Lower leg skin (tissue), 4 donors: ENCODE measurements around the gene COX6A2. TPM values are rescaled to one million over a fixed set of nuclear protein-coding genes. Genes with fewer than 3 reads are reported as not detected.
"Not testable (repeated sequence)": the region's sequence is repeated elsewhere in the genome, so short reads cannot be mapped to it uniquely, and the experiment has no call there.

Source experiments
- DNase-seq, 2 donors: peaks; one replicate each; pipeline ENCODE4 v3.0.0-alpha.2; 2019; ENCODE audit warnings: low spot score in 2 of 2
- H3K4me3 ChIP-seq: fragments of 200-600 bp; sonication (generic); 2 replicates; pipeline ENCODE4 v1.5.1; 2017; ENCODE audit warnings: mild to moderate bottlenecking, low read depth; ENCODE audit not compliant: poor library complexity, severe bottlenecking
- POLR2A ChIP-seq, 2 donors: fragments of 450-650 bp; IDR thresholded peaks; one replicate each; pipeline ENCODE4 v1.6.1; 2016 to 2017; ENCODE audit warnings: antibody characterized with exemption in 2 of 2, mild to moderate bottlenecking in 1 of 2, moderate library complexity in 1 of 2
- WGBS, 2 donors: methylation state at CpG; one replicate each; pipeline ENCODE4 v1.1.5; 2018; 5-methylcytosine and 5-hydroxymethylcytosine counted together
- intact Hi-C: fragments of 100-400 bp; cut with DNase I; formaldehyde crosslinking; loops from one replicate; pipeline ENCODE4 v1.15.0; 2023; ENCODE audit warnings: low total_unique reads
- total RNA-seq, 4 donors: library from RNA; depleted of rRNA; stranded (reverse); fragments of >200 nt; gene quantifications; one replicate each; pipeline ENCODE4 v1.1.0, GENCODE V29; 2016
- TF ChIP-seq, protein P1 (sequence below), 3 donors: fragments of 450-650 bp; IDR thresholded peaks; one replicate each; pipeline ENCODE4 v1.5.1; 2016; ENCODE audit warnings: antibody characterized with exemption in 3 of 3, mild to moderate bottlenecking in 3 of 3, moderate library complexity in 2 of 3

Gene COX6A2
- total RNA-seq, 4 donors from 2014 or later: not detected

DNA sequence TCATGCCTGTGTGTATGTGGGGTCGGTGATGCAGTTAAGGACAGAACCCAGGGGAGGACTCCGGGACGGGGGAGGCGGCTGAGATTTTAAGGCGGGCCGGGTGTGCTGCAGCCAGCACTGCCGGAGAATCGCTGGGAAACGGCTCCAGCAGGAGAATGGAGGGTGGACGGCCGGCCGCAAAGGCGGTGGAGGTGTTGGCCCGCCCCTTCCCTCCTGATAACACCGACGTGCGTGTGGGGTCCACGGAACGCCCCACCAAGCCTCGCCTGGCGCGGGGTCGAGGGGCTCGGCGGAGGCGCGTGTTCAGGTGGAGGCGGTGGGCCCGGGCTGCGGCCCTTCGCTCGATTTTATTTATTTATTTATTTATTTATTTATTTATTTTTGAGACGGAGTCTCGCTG is 13.8 kb upstream of the COX6A2 start:
- 70 to 73% methylated on average over 34 of the region's 34 CpGs for WGBS, 2 donors
- H3K4me3 ChIP-seq: no peak overlapping the region
- TF ChIP-seq, protein P1, sequence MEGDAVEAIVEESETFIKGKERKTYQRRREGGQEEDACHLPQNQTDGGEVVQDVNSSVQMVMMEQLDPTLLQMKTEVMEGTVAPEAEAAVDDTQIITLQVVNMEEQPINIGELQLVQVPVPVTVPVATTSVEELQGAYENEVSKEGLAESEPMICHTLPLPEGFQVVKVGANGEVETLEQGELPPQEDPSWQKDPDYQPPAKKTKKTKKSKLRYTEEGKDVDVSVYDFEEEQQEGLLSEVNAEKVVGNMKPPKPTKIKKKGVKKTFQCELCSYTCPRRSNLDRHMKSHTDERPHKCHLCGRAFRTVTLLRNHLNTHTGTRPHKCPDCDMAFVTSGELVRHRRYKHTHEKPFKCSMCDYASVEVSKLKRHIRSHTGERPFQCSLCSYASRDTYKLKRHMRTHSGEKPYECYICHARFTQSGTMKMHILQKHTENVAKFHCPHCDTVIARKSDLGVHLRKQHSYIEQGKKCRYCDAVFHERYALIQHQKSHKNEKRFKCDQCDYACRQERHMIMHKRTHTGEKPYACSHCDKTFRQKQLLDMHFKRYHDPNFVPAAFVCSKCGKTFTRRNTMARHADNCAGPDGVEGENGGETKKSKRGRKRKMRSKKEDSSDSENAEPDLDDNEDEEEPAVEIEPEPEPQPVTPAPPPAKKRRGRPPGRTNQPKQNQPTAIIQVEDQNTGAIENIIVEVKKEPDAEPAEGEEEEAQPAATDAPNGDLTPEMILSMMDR (IDR thresholded peaks at IDR 0.05): no peak
- TF ChIP-seq POLR2A (IDR thresholded peaks at IDR 0.05): no peak
- intact Hi-C loops: loop anchor here (10.0 kb wide), 3 partner anchors 57 to 457 kb away; partner anchors contain the start of gene HSD3B7
- DNase-seq: no peak

DNA sequence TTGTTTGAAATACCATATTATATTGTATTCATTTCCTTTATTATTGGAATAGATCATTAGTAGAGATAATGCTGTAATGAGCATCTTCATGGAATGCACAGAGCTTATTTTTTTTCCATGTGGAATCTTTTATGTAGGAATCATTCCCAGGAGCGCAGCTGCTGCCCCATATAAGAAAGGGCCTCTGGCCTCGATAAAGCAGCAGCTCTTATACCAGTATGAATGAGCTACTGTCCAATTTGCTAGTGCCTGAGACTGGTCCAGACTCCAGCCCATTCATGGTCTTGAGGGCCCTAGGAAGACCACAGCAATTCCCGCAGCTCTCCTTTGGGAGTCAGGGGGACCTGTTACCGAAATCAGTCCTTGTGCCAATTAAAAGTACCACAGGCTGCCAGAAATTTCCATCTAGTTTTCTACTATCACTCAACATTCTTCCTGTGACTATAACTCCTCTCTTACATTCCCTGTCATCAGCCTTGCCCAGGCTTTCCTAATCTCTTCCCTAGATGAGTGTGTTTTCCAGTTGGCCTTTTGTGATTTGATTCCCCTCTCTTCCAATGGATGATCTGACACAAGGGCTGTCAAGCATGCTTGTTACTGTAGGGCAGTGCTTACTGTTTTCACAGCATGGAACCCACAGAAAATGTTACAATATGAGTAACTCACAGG is 12.5 kb upstream of the COX6A2 start:
- TF ChIP-seq, protein P1 (IDR thresholded peaks at IDR 0.05): no peak
- TF ChIP-seq POLR2A (IDR thresholded peaks at IDR 0.05): no peak
- no peak overlapping the region for H3K4me3 ChIP-seq
- intact Hi-C loops: loop anchor here (10.0 kb wide), 3 partner anchors 56 to 456 kb away; partner anchors contain the start of gene HSD3B7
- DNase-seq: no peak
- 60 to 62% methylated on average over 4 of the region's 4 CpGs for WGBS, 2 donors

DNA sequence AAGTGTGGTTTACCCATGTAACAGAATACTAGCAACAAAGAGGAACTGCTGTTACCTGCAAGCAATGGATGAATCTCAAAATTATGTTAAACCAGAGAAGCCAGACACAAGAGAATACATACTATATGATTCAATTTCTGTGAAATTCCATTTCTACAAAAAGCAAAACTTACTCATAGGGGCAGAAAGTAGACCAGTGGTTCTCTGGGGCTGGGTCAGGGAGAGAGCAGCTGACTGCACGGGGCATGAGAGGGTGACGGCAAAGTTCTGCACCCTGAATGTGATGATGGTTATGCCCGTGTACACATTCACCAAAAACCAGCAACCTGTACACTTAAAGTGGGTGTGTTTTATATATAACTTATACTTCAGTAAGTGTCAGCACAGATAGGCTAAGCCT is 11.4 kb upstream of the COX6A2 start:
- intact Hi-C loops: loop anchor here (10.0 kb wide), 1 partner anchor 285 kb away; the partner anchor contains the start of gene PRSS36
- no peak overlapping the region for H3K4me3 ChIP-seq
- TF ChIP-seq POLR2A (IDR thresholded peaks at IDR 0.05): no peak
- TF ChIP-seq, protein P1 (IDR thresholded peaks at IDR 0.05): no peak
- no peak for DNase-seq
- WGBS, 2 donors: 82 to 83% methylated on average over 3 of the region's 3 CpGs

DNA sequence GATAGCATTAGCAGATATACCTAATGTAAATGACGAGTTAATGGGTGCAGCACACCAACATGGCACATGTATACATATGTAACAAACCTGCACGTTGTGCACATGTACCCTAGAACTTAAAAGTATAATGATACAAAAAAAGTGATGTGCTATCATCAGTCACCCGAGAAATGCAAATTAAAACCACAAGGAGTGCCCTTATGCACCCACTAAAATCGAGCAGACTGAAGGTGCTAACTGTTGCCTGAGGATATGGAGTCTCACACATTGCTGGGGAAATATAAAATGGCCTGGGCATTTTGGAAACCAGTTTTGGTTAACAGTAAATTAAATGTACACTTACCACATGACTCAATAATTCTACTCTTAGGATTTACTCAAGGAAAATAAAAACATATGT is 10.9 kb upstream of the COX6A2 start:
- H3K4me3 ChIP-seq, DNase-seq: not testable (repeated sequence)
- intact Hi-C loops: loop anchor here (10.0 kb wide), 1 partner anchor 284 kb away; the partner anchor contains the start of gene PRSS36
- 56 to 58% methylated on average over 4 of the region's 4 CpGs for WGBS, 2 donors

DNA sequence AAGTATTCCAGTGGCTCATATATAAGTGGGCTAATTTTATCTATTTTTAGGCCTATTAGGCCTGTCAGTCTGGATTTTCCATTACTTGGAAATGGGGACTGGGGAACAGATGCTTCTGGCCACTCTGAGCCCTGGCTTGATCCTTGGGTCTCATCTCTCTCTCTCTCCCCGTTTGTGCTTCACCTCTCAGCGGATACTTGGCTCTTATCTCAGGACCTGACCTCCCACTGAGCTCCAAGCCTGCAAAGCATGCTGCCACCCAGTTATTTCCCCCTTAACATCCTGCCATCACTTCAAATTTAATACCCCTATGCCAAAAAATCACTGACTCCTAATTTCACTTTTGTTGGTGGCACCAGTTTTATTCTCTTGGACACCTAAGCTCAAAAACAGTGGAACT is 10.3 kb upstream of the COX6A2 start:
- TF ChIP-seq, protein P1 (IDR thresholded peaks at IDR 0.05): no peak
- no peak for TF ChIP-seq POLR2A (IDR thresholded peaks at IDR 0.05)
- no peak overlapping the region for H3K4me3 ChIP-seq
- no peak for DNase-seq
- 63 to 69% methylated on average over 2 of the region's 2 CpGs for WGBS, 2 donors
- intact Hi-C loops: loop anchor here (10.0 kb wide), 1 partner anchor 284 kb away; the partner anchor contains the start of gene PRSS36

DNA sequence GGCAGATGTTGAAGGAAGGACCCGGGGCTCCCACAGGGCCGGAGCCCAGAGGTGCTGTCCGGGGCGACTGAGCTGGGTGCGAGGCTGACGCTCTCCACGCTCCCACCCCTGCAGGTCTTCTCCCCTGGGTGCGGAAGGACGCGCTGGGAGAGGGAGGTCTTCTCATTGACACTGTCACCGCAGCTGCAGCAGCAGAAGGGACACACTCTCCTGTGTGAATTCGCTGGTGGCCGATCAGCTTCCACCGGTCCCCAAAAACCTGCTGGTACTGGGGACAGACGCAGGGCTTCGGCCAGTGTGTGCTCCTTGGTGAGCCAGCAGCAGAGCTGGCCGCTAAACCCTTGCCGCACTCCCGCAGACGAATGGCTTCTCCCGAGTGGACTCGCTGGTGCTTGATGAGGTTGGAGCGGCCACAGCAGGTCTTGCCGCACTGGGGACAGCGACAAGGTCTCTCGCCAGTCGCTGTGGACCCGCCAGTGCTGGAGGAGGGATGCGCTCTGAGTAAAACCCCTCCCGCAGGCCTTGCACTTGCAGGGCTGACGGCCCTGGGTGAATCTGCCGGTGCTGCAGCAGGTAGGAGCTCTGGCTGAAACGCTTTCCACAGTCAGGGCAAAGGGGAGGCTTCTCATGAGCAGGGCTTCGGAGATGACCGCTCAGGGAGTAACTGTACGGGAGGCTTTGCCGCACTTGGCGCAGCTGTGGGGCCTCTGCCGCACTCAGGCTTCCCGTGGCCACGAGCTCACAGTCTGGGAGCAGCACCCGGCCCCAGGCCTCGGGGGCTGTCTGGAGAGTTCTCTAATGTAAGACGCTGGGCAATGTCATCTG is 8.3 kb upstream of the COX6A2 start:
- 90 to 94% methylated on average over 42 to 44 of the region's 44 CpGs for WGBS, 2 donors
- no peak overlapping the region for H3K4me3 ChIP-seq
- intact Hi-C loops: loop anchor here (10.0 kb wide), 1 partner anchor 282 kb away; the partner anchor contains the start of gene PRSS36
- TF ChIP-seq, protein P1 (IDR thresholded peaks at IDR 0.05): no peak
- no peak for DNase-seq
